GM19463 (cell line): ENCODE data around the gene CLDN11.

Experiments
- ATAC-seq: cut with Tn5 transposase; IDR thresholded peaks from one replicate; pipeline ENCODE4 v1.9.1; 2021; ENCODE audit warnings: mild to moderate bottlenecking, moderate library complexity; ENCODE audit not compliant: unreplicated experiment

Gene CLDN11

DNA sequence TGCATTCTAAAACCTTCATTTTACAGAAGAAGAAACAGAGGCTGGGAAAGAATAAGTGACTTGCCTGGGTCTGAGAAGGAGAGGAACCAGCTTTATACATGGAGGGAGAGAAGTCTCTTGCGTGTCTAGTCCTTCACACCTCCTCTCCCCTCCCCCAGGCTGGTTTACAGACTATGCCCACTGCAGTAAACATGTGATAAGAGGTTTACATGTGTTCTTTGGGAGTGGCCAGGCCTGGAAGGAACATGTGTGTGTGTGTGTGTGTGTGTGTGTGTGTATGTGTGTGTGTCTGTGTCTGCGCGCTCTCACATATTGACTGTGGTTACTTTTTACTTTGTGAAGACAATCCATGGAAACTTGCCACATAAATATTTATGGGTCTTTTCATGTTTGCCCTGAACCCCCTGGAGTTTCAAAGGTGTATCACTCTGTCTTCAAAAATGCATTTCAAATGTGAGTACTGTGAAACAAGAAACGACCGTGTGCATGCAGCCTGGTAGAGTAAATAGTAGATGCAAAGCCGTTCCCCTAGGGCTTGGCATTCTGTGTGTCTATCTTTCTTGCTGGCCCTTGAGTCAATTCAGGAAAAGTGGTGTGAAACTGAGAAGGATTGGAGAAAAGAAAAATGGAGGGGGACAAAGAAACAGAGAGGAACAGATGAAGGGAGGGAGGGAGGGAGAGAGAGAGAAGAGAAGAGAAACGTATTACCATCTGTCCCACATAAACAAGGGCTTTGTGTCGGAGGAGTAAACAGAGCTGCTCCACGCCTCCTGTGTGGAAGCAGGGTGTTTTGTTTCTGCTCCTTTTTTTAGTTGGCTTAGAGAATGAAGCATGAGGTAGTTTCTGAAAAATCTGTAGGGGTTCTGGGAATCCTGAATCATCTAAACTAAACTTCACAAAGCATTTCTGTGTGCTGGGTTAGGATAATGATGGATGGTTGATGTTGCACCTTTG lies 51.7 kb downstream of the CLDN11 start:
- no peak for ATAC-seq

DNA sequence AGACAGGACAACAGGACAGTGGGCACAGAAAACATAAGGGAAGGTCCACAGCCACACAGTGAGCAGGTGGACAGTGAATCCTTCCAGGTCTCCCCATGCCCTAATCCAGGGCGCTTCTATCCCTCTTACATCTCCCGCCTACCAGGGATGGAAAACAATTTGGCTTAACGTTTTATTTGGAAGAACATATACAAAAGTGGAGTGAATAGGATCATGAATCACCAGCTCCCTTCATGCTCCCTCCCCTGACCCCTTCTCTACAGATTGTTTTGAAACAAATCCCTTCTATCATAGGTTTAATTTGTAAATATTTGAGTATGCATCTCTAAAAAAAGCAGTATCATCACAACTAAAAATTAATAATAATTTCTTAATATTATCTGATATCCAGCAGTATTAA lies 52.5 kb downstream of the CLDN11 start:
- ATAC-seq: no peak

DNA sequence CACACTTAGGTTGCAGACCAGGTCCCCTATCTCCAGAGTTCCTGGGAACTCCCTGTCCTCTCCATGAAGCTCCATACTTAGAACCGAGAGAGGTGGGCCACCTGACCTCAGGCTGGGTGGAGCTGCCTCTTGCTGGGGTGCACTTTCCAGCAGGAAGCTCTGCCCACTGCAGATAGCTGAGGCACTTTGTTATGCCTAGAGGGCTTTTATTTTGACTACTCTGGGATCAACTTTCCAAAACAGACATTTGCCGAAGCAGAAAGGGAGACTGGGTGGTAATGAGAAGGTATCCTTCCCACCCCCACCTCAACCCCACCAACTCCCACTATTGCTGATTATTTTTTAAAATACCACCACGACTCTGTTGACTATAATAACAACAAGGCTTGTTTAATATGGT lies 54.7 kb downstream of the CLDN11 start:
- no peak for ATAC-seq

DNA sequence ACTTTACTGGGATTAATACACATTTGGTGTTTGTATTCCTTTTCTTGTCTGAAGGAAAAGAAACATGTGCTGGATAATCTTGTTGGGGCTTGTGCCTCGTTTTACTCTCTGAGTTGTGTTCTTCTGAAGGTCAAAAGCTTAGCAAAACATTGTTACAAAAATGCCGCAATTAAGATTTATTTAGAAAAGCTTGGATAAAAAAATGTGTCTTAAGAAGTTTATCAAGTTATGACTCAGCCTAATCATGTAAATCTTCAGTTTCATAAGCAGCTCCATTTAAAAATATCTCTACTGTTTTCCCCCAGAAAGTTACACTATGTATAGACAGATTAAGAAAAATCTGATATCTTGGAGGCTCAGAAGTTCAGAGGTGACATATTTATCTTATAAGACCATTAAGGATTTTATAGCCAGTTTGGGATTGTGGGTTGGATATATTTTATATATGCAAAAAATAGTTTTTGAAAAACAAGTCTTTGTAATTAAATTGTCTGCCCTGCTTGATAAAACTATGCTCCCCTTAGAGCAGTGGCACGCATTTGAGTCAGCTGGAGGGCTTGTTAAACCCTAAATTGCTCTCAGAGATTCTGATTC lies 56.5 kb downstream of the CLDN11 start:
- ATAC-seq: no peak

DNA sequence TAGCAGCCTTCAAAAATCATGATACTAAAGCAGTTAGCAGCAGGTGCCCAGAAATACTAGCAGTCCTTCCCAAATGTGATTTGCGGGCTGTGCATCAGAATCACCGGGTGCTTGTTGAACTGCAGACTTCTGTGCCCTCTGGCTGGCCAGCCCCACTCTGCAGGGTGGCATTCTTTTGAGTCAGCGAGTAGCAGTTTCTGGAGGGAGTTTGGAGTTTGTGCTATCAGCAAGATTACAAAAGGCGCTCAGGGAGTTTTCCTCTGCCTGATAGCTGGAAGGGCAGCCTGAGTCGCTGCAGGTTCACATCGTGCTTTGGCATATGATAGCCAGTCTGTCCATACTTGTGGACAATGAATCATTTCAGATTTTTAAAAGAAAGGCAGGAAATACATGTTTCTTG lies 57.6 kb downstream of the CLDN11 start:
- no peak for ATAC-seq

DNA sequence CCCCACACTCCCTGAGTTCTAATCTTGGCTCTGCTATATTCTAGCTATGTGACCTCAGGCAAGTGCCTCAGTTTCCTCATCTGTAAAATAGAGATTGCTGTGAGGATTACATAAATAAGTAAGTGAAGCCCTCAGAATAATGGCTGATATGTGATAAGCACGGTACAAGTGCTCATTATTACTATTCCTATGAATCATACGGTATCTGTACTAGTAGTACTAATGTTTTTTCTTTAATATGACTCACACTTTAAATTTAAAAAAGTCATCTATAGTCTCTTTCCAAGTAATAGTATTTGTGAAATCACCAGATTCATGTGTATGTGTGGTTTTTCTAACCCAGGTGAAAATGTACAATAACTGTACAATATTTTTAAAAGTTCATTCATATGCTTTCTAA lies 58.7 kb downstream of the CLDN11 start:
- ATAC-seq: no peak

DNA sequence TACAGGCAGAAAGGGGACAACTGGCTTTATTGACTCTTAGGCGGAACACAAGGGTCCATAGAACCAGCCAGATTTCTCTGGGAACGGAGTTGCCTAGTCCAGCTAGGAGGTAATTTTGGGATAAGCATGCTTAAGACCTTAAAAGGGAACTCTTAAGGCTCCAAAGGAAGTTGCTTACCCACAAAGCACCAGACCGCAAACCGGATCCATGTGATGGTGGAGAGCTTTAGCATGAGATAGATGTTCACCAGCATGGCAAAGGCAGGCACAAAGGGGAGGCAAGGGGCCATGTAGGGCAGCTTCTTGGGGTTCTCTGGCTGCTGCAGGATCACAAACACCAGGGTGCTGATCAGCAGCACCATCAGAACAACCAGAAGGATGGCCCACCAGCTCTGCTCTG lies 61.4 kb downstream of the CLDN11 start:
- no peak for ATAC-seq

DNA sequence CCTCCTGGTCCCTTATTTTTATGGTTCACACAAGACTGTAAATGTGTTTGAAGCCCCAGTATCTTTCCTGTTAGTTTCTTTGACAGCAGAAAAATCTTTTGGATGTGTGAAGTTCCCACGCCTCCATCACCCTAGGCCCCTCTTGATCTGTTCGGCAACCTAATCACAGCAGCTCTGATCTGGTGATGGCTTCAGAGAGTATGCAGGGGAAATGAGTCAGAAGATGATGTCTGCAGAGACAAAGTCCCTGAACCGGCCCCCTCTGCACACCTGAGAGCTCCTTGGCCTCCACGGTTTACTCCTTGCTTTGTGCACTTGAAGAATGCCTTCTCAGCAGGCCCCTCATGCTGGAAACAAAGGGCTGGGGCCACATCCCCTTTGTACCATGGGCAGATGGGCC lies 63.5 kb downstream of the CLDN11 start:
- no peak for ATAC-seq

DNA sequence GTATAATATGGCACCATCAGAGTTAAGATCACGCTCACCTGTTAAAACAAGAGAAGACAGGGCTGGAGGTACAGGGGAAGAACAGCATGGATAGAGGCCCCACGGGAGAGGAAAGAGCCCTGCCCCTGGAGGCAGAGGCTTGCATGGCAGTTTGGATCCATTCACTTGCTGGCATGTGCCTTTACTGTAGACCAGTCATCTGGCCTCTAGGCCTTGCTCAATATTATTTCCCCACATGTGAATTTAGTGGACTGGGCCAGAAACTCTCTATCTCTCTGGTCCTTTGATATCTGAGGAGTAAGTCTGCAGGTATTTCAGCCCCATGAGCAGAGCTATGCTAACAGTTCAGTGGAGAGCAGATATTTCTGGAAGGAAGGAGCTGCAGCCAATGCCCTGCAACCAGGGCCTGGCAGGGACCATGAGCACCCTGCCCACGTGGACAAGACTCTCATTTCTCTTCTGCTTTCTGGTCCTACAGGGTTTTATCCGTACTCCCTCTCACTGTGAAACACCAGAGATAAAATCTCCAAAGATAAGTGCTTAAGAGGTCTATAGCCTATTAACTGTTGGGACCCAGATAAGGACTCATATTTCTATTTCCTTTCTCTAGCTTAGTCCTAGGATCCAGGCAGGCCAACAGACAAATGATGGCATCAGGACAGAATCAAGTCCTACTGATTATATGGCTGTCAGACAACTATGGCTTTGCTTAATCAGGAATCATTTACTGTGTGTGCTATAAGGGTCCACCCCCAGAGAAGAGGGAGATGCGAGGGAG lies 65.0 kb downstream of the CLDN11 start:
- no peak for ATAC-seq
